CD1c-positive myeloid dendritic cell (primary cell): Measurements from ENCODE around the gene PROCA1.
A peak's percentile ranks its signal among the peaks of the same experiment; 100 is the strongest.
"Not testable (repeated sequence)": the region's sequence is repeated elsewhere in the genome, so short reads cannot be mapped to it uniquely, and the experiment has no call there.

Source experiments
- DNase-seq: peaks from one replicate; pipeline ENCODE4 v3.0.0-alpha.2; 2016; ENCODE audit errors: extremely low spot score

PROCA1 gene

GRCh38 chr17:28744104-28744971 lies 32.6 kb upstream of the PROCA1 start:
- peak; percentile 57 for DNase-seq

DNA sequence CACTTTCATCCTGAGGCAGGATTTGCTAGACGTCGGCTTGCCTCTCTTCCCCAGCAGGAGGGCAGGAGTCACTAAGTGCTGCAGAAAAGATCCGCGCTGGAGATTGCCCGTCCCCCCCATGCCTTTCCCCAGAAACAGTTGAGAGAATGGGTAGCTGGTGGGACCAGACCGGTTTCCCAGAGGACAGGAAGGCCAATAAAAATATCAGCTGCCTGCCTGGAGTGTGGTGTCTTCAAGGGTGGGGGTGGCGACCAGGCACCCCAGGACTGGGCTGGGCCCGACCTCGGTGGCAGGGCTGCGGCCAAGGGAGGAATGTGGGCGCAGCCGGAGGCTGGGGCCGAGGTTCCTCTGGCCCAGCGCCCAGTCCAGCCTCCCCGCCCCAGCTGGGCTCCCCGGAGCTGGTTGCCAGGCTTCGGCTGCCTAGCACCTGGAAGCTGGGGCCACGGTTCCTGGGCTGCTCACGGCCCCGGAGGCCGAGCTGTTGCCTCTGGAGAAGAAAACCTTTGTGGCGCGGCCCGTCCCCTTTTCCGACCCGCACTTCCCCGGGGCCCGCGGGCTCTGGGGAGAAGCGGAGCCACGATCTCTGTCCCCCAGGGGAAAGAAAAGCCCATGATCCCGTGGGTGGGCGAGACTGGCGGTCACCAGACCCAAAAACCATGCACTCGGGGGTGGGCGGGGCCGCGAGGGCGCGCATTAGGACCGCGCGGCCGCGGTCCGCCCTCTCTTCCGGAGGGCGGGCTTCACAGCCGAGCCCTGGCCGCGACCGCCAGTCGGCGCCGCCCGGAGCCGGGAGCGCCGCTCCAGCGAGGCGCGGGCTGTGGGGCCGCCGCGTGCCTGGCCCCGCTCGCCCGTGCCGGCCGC lies 31.8 kb upstream of the PROCA1 start, which contains the start of gene TRAF4:
Gene TRAF4 (plus strand): TSS at position 769 of the 861 bp plus-strand sequence. CDS start 102 bp downstream, outside the sequence.
- DNase-seq, result peak; percentile 94

GRCh38 chr17:28741358-28742349 lies 30.0 kb upstream of the PROCA1 start:
- DNase-seq, result peak; percentile 80

GRCh38 chr17:28740406-28741357 lies 29.0 kb upstream of the PROCA1 start:
- DNase-seq, result no peak

- DNase-seq, result peak; percentile 5
Measured at GRCh38 chr17:28738680-28739384, 27.1 kb upstream of the PROCA1 start.

- DNase-seq, result no peak
Measured at GRCh38 chr17:28737770-28738679, 26.3 kb upstream of the PROCA1 start.

- no peak for DNase-seq
Measured at GRCh38 chr17:28737316-28737715, 25.6 kb upstream of the PROCA1 start.

DNA sequence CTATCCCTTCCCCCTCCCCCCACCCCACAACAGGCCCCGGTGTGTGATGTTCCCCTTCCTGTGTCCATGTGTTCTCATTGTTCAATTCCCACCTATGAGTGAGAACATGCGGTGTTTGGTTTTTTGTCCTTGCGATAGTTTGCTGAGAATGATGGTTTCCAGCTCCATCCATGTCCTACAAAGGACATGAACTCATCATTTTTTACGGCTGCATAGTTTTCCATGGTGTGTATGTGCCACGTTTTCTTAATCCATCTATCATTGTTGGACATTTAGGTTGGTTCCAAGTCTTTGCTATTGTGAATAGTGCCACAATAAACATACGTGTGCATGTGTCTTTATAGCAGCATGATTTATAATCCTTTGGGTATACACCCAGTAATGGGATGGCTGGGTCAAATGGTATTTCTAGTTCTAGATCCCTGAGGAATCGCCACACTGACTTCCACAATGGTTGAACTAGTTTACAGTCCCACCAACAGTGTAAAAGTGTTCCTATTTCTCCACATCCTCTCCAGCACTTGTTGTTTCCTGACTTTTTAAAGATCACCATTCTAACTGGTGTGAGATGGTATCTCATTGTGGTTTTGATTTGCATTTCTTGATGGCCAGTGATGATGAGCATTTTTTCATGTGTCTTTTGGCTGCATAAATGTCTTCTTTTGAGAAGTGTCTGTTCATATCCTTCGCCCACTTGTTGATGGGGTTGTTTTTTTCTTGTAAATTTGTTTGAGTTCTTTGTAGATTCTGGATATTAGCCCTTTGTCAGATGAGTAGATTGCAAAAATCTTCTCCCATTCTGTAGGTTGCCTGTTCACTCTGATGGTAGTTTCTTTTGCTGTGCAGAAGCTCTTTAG lies 24.5 kb upstream of the PROCA1 start:
- not testable (repeated sequence) for DNase-seq

- no peak for DNase-seq
Measured at GRCh38 chr17:28735242-28735722, 23.6 kb upstream of the PROCA1 start.

DNA sequence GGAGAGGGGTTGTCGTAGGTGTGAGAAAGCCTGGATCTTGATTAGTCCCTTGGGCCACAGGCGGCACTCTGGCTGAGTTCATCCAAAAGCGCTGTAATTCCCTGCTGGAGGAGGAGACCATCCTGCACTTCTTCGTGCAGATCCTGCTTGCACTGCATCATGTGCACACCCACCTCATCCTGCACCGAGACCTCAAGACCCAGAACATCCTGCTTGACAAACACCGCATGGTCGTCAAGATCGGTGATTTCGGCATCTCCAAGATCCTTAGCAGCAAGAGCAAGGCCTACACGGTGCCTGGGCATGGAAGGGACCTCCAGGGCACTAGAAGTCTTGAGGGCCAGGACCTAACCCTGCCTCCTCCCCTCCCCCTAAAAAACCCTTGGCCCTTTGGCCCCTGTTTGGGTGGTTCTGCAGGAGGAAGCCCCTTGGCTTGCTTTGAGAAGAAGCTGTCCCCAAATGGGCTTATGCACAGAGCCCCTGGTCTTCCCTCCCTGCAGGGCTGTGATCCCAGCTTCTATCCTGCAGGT lies 23.1 kb upstream of the PROCA1 start:
- DNase-seq, result no peak

DNA sequence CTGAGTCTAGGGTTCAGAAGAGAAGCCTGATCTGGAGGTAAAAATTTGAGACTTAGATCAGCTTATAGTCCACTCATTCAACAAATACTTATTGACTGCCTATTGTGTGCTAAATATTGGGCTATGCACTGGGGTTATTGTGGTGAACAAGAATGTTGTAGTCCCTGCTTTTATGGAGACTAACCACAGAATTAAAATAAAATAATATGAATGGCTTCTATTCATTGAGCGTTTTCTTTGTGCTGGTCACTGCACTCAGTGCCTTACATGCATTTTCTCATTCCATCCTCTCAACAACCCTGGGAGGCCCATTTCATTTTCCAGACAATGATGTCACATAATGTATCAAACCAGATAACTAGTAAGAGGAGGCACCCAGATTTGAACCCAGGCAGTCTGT lies 21.7 kb upstream of the PROCA1 start:
- no peak for DNase-seq

GRCh38 chr17:28729950-28730330 lies 18.3 kb upstream of the PROCA1 start:
- DNase-seq, result no peak

- DNase-seq, result peak; percentile 99
Measured at GRCh38 chr17:28728364-28729200, 16.9 kb upstream of the PROCA1 start, which contains the start of gene NEK8. TSS of gene NEK8 (plus strand) at chr17:28728788. CDS start at chr17:28728814, 26 bp downstream.

DNA sequence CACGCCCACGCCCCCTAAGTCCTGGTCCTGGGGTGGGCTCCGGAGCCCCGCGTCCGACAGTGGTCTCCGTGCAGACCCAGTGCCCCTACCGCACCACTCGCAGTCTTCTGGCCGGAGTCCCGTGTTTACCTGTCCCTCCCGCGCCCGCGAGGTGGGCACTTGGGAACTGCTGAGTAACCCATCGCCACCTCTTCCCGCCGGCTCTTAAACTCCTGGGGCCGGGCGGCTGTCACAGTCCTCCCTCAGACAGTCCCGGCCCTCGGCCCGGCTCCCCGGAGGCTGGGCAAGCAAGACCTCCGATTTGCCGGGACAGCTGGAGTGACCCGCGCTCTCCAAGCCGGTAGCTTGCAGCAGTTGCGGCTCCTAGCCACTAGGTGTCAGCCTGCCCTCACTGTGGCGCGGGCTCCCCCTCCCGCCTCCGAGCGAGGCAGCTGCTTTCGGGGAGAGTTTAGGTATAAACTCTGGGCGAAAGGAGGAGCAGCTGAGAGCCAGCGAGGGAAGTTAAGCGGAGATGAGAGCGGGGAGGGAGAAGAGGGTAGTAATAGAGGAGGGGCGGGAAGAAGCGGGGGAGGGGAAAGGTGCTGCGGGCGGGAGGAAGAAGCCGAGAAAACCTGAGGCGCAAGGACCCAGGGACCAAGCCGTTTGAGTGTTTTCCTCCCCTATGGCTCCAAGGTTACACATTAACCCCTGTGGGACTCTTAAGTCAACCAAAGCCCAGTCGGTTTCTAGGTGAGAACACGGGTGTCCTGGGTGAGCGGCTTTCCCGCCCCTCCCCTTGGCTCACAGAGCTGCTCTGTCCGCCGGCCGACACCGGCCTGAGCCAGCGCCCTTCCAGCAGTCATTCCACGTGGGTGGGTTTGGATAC lies 15.2 kb upstream of the PROCA1 start:
- peak; percentile 96 for DNase-seq

DNA sequence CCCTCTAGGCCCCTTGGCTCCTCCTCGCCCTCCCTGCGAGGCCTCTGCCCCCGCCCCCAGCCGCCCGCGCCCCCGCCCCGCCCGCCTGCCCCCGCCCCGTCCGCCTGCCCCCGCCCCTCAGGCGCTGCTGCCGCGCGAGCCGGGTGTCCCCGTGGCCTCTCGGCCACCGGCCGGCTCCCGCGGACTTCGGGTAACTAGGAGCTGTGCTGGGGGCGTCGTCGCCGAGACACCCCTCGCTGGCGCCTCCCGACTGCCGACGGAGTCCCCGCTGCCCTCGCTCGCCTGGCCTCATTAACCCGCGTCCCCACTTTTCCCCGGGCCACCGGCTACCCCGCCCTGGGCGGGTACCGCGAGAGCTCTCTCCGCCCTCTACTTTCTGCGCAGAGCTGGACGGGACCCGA lies 14.5 kb upstream of the PROCA1 start, which contains the start of gene TLCD1:
Gene TLCD1 (minus strand): TSS at position 8 of the 401 bp plus-strand sequence. CDS start 136 bp downstream, outside the sequence.
- peak; percentile 69 for DNase-seq
